HFF-Myc (cell line): Measurements from ENCODE around the gene DHRS12.

Source experiments
- DNase-seq: peaks from one replicate; pipeline ENCODE4 v3.0.0-alpha.2; 2011; ENCODE audit warnings: low read depth; ENCODE audit errors: extremely low read depth
- H3K4me3 ChIP-seq: replicated peaks from 2 replicates; pipeline ENCODE4 v1.5.1; 2011; ENCODE audit warnings: low read depth, mild to moderate bottlenecking, control low read depth, low read length
- CTCF ChIP-seq: IDR thresholded peaks from 2 replicates; pipeline ENCODE4 v1.5.1; 2012; ENCODE audit warnings: mild to moderate bottlenecking, low read depth, low read length, control low read depth; ENCODE audit errors: missing control alignments

DHRS12 gene

GRCh38 chr13:51843529-51843928 is 39.6 kb upstream of the DHRS12 start:
- TF ChIP-seq CTCF = no peak
- no peak overlapping the region for H3K4me3 ChIP-seq
- no peak for DNase-seq

DNA sequence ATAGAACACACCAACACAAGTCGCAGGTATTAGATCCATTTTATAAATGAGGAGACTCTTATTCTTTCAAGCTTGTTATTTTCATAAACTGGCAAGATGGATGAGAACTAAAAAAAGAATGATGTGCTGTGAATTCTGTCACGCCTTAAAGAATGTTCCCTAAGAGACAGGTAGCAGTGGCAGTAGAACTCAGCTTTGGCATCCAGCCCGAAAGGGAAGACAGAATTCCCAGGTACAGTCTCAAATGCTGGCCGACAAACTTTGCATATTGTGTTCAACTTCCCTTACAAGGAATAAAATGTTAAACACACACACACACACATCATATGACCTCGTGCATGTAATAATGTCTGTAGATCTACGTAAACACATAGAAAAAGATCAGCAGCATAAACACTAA is 37.8 kb upstream of the DHRS12 start:
- TF ChIP-seq CTCF = no peak
- no peak overlapping the region for H3K4me3 ChIP-seq
- DNase-seq = no peak

GRCh38 chr13:51840917-51841316 is 37.0 kb upstream of the DHRS12 start:
- no peak for TF ChIP-seq CTCF
- no peak overlapping the region for H3K4me3 ChIP-seq
- DNase-seq = no peak

GRCh38 chr13:51839711-51840540 is 36.0 kb upstream of the DHRS12 start:
- H3K4me3 ChIP-seq = no peak overlapping the region
- no peak for TF ChIP-seq CTCF
- no peak for DNase-seq

DNA sequence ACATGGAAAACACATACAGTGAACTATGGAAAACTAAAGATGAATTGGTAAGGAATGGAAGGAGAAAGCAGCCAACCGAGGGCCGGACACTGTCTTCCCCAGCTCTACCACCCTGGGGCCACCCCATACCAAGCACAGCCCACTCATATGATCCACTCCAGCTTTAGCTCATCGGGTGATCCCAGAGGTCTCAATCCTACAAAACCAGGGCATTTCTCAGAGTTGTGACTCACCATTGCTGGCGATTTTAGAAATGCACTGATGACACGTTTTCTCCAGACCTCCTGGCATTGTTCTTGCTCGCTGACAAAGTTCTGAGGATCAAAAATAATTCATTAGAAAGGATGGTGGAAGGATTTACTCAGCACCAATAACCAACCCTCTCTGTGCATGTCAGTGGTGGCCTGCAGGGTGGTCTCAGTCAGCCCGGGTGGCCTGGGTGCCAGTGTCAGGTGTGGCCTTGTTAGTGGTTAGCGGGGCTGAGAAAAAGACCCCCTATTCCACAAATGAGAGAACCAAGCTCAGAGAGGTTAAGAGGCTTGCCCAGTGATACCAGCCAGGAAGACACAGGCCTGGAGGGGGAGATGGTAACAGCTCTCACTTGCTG is 34.4 kb upstream of the DHRS12 start:
- no peak overlapping the region for H3K4me3 ChIP-seq
- DNase-seq = no peak
- no peak for TF ChIP-seq CTCF

- H3K4me3 ChIP-seq = no peak overlapping the region
- DNase-seq = no peak
- no peak for TF ChIP-seq CTCF
These were observed 33.1 kb upstream of the DHRS12 start for GRCh38 chr13:51837016-51837415.
